Posterior vena cava (tissue), 2 donors: ENCODE data around the gene AOC3. TPM values are rescaled to one million over a fixed set of nuclear protein-coding genes. Genes with fewer than 3 reads are reported as not detected.
"Not testable (repeated sequence)": the region's sequence is repeated elsewhere in the genome, so short reads cannot be mapped to it uniquely, and the experiment has no call there.

Experiments used
- DNase-seq: peaks from one replicate; pipeline ENCODE4 v3.0.0-alpha.2; 2020; ENCODE audit warnings: low spot score
- intact Hi-C, 2 donors: fragments of 100-400 bp; cut with DNase I; formaldehyde crosslinking; loops; one replicate each; pipeline versions ENCODE4 v1.14.1 to v1.14.2; 2022 to 2023
- total RNA-seq, 2 donors: library from RNA; stranded (reverse); fragmentation: NEBNext Ultra II Directional; extraction: Animal tissue kit (Norgen Biotek cat#: 25700); gene quantifications; one replicate each; pipeline ENCODE4 v1.2.1, GENCODE V29; 2021
- donor health status: DM: yes; HTN: yes; CAD: no.
- donor health status: DM: yes; HTN: yes; CAD: no.

Gene AOC3
- total RNA-seq, 2 donors from 2014 or later = 223 to 342 TPM

- intact Hi-C loops = no loop called here
- DNase-seq = peak; percentile 31
Measured at GRCh38 chr17:42882166-42882565, 31.2 kb downstream of the AOC3 start.

GRCh38 chr17:42883802-42884558 lies 33.0 kb downstream of the AOC3 start:
- peak; percentile 9 for DNase-seq
- intact Hi-C loops = no loop called here

DNA sequence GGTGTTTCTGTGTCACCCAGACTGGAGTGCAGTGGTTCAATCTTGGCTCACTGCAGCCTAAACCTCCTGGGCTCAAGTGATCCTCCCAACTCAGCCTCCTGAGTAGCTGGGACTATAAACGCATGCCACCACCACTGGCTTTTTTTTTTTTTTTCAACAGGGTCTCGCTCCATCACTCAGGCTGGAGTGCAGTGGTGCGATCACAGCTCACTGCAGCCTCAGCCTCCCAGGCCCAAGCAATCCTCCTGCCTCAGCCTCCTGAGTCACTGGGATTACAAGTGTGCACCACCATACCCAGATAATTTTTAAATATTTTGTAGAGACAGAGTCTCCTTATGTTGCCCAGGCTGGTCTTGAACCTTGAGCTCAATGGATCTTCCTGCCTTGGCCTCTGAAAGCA lies 34.8 kb downstream of the AOC3 start:
- peak; percentile 22 for DNase-seq
- intact Hi-C loops = not testable (repeated sequence)

- DNase-seq = peak; percentile 38
- intact Hi-C loops = no loop called here
Measured at GRCh38 chr17:42886283-42887176, 35.5 kb downstream of the AOC3 start.

DNA sequence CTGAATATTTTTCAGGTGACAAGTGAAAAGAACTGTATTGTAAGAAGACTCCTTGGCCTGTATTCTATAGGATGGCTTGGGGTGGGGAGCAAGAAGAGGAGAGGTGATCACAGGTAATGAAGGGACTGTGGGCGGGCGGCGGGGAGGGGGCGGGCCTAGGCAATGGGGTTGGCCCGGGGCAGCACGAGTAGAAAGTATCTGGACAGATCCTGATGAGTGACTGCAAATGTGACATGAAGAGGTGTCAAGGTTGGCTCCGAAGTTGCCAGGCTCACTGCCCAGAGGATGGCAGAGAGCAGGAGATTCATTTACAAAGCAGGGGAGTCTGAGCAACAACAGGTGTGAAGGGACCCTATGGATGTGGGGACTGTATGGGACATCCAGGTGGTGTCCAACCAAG lies 38.8 kb downstream of the AOC3 start:
- intact Hi-C loops = no loop called here
- DNase-seq = peak; percentile 60

DNA sequence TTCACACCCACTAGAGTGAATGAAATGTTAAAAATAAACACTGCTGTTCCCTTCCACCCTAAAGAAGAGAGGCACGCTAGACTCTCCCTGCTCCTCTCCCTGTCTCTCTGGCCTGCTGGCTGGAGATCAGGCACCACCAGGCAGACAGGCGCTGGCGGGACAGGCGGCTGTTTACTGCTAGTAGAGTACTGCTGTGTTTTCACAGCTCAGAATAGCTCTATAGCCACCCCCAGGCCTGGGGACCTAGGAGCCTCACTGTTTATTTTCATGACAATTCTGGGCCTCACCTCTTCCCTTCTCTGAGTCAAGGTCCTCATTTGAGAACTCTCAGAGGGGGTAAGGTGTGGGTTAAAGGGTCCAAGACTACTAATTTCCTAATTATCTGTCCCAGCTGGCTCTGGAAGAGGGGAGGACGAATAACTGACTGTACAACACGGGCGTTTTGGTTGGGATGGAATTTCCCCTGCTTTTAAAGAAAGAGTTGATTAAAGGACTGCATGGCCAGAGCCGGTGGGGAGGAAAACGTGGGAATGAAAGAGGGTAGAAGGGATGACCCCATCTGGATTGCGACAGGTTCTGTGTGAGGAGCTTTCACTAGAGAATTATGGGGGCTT lies 40.6 kb downstream of the AOC3 start:
- DNase-seq = peak; percentile 90
- intact Hi-C loops = no loop called here

DNA sequence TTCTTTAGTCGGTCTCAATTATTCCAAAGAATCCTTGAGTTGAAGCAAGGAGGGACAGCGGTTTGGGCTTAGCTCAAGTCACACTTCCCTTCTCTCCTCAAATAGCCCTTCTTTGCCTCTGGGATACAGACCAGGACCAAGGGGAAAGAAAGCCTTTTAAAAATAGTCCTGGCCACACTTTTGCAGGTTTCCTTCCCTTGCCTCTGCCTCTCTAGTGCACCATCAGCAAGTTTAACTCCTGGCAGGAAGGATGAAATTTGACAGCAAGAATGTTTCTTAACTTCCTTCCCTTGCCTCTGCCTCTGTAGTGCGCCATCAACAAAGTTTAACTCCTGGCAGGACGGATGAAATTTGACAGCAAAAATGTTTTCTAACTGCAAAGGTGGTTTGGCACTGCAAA lies 42.4 kb downstream of the AOC3 start:
- no peak for DNase-seq
- intact Hi-C loops = no loop called here

DNA sequence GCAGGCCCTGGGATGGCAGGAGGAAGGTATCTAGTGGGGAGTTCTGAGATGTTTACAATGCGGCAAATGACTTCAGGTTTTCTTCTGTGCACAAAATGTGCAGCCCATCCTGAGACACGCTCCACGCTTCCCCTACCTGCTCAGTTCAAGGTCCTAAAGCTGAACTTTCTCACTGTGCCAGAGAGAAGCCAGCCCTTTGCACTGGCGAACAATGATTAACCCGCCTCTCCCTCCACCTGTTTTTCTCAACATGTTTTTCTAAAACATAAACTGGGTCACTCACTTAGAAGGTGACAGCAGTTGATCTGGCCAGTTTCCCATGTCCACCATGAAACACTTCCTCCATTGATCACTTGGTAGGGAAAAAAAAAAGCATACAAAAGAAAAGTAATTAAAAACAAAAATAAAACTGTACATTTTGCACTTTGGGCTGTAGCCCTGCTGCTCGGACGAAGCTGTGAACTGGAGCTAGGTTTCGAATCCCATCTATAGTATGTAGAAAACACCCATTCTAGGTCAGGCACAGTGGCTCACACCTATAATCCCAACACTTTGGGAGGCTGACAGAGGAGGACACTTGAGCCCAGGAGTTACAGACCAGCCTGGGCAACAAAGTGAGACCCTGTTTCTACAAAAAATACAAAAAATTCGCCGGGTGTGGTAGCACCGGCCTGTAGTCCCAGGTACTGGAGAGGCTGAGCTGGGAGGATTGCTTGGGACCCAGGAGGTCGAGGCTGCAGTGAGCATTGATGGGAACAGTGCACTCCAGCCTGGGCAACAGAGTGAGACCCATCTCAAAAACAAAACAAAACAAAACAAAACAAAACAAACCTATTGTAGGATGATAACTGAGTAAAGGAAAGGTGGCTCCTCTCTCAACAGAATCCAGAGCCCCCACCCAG lies 43.5 kb downstream of the AOC3 start:
- intact Hi-C loops = no loop called here
- peak; percentile 30 for DNase-seq

DNA sequence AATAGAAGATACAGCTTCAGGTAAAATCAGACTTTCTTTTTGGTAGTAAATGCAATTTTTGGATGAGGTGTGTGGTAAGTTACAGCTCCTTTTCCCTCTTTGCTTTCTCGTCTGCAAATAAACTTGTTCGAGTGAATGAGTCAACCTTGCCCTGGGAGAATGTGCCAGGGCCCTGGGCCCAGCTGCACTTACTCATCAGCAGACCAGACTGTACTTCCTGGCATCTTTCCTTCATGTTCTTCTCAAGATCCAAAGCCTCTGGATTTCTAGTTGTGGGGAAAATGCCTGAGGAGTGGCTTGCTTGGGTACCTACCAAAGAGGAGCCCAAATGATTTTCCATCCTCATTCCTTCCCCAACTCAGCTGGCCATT lies 44.2 kb downstream of the AOC3 start:
- intact Hi-C loops = no loop called here
- peak; percentile 91 for DNase-seq

- DNase-seq = peak; percentile 55
- intact Hi-C loops = no loop called here
Measured at GRCh38 chr17:42898147-42898811, 47.3 kb downstream of the AOC3 start.

DNA sequence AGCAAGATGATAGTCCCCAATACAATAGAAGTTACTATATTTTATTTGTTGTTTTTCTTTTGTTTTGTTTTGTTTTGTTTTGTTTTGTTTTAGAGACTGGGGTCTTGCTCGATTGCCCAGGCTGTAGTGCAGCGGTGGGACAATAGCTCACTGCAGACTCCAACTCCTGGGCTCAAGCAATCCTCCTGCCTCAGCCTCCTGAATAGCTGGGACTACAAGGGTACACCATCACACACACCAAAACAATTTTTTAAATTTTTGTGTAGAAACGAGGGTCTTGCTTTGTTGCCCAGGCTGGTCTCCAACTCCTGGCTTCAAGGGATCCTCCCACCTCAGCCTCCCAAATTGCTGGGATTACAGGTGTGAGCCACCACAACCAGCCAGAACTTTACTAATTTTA lies 49.0 kb downstream of the AOC3 start:
- intact Hi-C loops = not testable (repeated sequence)
- DNase-seq = peak; percentile 13

DNA sequence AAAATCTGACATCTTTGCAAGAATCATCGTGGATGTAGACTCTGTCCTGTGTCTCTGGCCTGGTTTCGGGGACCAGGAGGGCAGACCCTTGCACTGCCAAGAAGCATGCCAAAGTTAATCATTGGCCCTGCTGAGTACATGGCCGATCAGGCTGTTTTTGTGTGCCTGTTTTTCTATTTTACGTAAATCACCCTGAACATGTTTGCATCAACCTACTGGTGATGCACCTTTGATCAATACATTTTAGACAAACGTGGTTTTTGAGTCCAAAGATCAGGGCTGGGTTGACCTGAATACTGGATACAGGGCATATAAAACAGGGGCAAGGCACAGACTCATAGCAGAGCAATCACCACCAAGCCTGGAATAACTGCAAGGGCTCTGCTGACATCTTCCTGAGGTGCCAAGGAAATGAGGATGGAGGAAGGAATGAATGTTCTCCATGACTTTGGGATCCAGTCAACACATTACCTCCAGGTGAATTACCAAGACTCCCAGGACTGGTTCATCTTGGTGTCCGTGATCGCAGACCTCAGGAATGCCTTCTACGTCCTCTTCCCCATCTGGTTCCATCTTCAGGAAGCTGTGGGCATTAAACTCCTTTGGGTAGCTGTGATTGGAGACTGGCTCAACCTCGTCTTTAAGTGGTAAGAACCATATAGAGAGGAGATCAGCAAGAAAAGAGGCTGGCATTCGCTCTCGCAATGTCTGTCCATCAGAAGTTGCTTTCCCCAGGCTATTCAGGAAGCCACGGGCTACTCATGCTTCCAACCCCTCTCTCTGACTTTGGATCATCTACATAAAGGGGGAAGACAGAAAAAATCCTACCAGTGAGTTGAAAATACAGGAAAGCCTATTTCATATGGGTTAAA lies 49.7 kb downstream of the AOC3 start, which contains the start of gene G6PC1:
Gene G6PC1, plus strand, starts transcription at position 340 of the 872 bp plus-strand sequence. Its CDS starts 78 bp downstream, at position 418.
- peak; percentile 40 for DNase-seq
- intact Hi-C loops = no loop called here

DNA sequence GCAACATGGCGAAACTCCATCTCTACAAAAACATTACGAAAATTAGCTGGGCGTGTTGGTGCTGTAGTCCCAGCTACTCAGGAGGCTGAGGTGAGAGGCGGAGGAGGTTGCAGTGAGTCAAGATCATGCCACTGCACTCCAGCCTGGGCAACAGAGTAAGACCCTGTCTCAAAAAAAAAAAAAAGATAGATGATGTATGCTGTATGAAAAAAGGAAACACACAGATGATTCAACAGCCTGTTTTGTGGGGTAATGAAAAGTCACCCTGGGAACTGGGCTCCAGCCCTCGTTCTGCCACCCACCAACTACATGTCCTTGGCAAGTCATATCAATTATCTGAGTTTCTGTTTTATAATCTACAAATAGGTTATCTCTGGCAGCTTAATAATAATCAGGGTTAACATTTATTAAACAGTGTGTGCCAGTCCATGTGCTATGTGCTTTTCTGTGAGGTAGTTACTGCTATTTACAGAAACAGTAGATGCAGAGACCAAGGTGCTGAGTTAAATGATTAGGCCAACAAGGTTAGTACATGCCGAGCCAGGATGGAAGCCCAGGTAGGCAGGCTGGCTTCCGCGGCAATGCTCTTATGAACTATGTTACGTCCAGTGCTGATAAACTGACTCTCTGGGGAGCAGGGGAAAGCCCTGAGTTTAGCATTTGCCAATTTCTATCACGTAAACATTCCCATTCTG lies 50.7 kb downstream of the AOC3 start:
- intact Hi-C loops = no loop called here
- DNase-seq = peak; percentile 8

- DNase-seq = no peak
- intact Hi-C loops = no loop called here
Measured at GRCh38 chr17:42904110-42904469, 53.1 kb downstream of the AOC3 start.

DNA sequence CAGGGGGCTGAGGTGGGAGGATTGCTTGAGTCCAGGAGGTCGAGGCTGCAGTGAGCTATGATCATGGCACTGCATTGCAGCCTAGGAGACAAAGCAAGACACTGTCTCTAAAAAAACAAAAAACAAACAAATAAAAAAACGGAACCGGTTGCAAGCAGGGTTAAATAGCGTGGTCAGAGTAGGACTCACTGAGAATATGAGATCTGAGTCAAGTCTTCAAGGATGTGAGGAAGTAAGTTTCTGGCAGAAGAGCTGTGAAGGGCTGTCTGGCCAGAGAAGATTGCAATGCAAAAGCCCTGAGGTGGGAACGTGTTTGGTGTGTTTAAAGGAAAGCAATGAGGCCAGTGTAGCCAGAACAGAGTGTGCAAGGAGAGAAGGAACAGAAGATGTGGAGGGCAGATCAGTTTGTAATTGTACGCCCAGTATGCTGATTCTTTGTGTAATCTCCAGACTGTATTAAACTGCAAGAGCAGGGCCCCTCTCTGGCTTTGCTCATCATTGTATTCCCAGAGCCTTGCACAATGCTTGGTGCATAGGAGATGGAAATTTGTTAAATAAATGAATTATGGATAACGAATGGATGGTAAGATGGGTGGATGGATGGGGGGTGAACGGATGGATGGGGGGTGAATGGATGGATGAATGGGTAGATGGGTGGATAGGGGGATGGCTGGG lies 55.9 kb downstream of the AOC3 start:
- intact Hi-C loops = no loop called here
- DNase-seq = peak; percentile 10
